CD8-positive, alpha-beta memory T cell (primary cell): ENCODE measurements around the gene NXN. TPM values are rescaled to one million over a fixed set of nuclear protein-coding genes. Genes with fewer than 3 reads are reported as not detected.
"Not testable (repeated sequence)": the region's sequence is repeated elsewhere in the genome, so short reads cannot be mapped to it uniquely, and the experiment has no call there.

Source experiments
- CTCF ChIA-PET: fragments of 350-600 bp; sonication (Branson Sonifier 250); formaldehyde crosslinking; loops from one replicate; lab custom pipeline; 2021; ENCODE audit warnings: antibody characterized with exemption; lab: Charles Lee
- POLR2A ChIA-PET: fragments of 350-600 bp; sonication (Branson Sonifier 250); formaldehyde crosslinking; loops from one replicate; lab custom pipeline; 2021; ENCODE audit warnings: antibody characterized with exemption; lab: Charles Lee
- DNase-seq, 5 donors: peaks; one replicate each; pipeline versions ENCODE4 v3.0.0 to v3.0.0-alpha.2; 2020 to 2022; ENCODE audit warnings: mixed read lengths in 1 of 5
- H3K27ac ChIP-seq: one replicate; pipeline ENCODE4 v1.7.0; 2013; ENCODE audit warnings: low read depth, mild to moderate bottlenecking, low read length, moderate library complexity
- H3K27me3 ChIP-seq: 2 replicates; pipeline ENCODE4 v1.7.0; 2013; ENCODE audit warnings: low read length, mild to moderate bottlenecking; ENCODE audit not compliant: insufficient read depth, poor library complexity, severe bottlenecking
- H3K36me3 ChIP-seq: 2 replicates; pipeline ENCODE4 v1.7.0; 2013; ENCODE audit warnings: mild to moderate bottlenecking, low read length, moderate library complexity; ENCODE audit not compliant: insufficient read depth
- H3K4me1 ChIP-seq: 2 replicates; pipeline ENCODE4 v1.7.0; 2013; ENCODE audit warnings: mild to moderate bottlenecking, low read length, moderate library complexity; ENCODE audit not compliant: insufficient read depth
- H3K4me3 ChIP-seq: 2 replicates; pipeline ENCODE4 v1.7.0; 2013; ENCODE audit warnings: mild to moderate bottlenecking, low read length
- H3K9me3 ChIP-seq: 2 replicates; pipeline ENCODE4 v1.7.0; 2013; ENCODE audit warnings: mild to moderate bottlenecking, low read length
- H3K27ac Mint-ChIP-seq, 8 donors: one replicate each; pipeline ENCODE4 v1.8.0; 2020 to 2021; ENCODE audit warnings: mixed read lengths in 8 of 8, mild to moderate bottlenecking in 6 of 8, inconsistent platforms in 3 of 8, moderate library complexity in 3 of 8
- H3K27me3 Mint-ChIP-seq, 2 donors: one replicate each; pipeline ENCODE4 v1.8.0; 2020 to 2021; ENCODE audit warnings: mixed read lengths in 2 of 2, mild to moderate bottlenecking in 1 of 2, moderate library complexity in 1 of 2
- H3K36me3 Mint-ChIP-seq, 3 donors: one replicate each; pipeline ENCODE4 v1.8.0; 2020 to 2021; ENCODE audit warnings: mixed read lengths in 3 of 3, inconsistent platforms in 1 of 3, mild to moderate bottlenecking in 1 of 3
- H3K4me1 Mint-ChIP-seq, 3 donors: one replicate each; pipeline ENCODE4 v1.8.0; 2020 to 2021; ENCODE audit warnings: mixed read lengths in 3 of 3, inconsistent platforms in 1 of 3, mild to moderate bottlenecking in 1 of 3
- H3K4me3 Mint-ChIP-seq, 7 donors: one replicate each; pipeline ENCODE4 v1.8.0; 2020 to 2021; ENCODE audit warnings: mixed read lengths in 7 of 7, mild to moderate bottlenecking in 6 of 7, moderate library complexity in 4 of 7, inconsistent platforms in 2 of 7
- H3K9me3 Mint-ChIP-seq, 5 donors: one replicate each; pipeline ENCODE4 v1.8.0; 2020 to 2022; ENCODE audit warnings: mixed read lengths in 5 of 5, mild to moderate bottlenecking in 3 of 5, moderate library complexity in 2 of 5, inconsistent platforms in 1 of 5
- polyA plus RNA-seq: library from polyadenylated mRNA; unstranded; fragments of 300-500 nt; fragmentation: Illumina TruSeq; gene quantifications from one replicate; pipeline ENCODE4 v1.2.3, GENCODE V29; 2021
- total RNA-seq, 2 experiments: library from RNA; stranded (reverse); gene quantifications; one replicate each; pipeline ENCODE4 v1.2.3, GENCODE V29; 2021

Gene NXN
- total and polyA plus RNA-seq, 3 experiments from 2014 or later = 0.08 to 0.42 (median 0.31) TPM

DNA sequence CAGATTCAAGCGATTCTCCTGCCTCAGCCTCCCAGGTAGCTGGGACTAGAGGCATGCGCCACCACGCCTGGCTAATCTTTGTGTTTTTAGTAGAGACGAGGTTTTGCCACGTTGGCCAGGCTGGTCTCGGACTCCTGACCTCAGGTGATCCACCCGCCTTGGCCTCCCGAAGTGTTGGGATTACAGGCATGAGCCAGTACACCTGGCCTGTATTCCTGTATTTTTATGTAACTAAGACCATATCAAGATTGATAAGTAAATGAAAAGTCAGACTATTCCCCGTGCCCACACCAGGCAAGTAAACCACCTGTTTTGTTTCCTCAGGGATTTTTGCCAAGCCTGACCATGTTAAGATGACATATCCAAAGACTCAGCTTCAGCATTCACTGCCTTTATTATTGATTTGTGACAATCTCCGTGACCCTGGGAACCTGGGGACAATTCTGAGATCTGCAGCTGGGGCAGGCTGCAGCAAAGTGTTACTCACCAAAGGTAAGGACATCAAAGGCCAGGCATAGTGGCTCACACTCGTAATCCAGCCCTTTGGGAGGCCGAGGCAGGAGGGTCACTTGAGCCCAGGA, 191.8 kb downstream of the NXN start:
- H3K36me3 ChIP-seq = peaks cover 35% of the 10 kb centered on the region
- POLR2A ChIA-PET = no interaction called here

GRCh38 chr17:785901-786300, 193.7 kb downstream of the NXN start:
- H3K4me3 Mint-ChIP-seq, H3K27me3 ChIP-seq, H3K27me3 Mint-ChIP-seq, CTCF ChIA-PET, H3K27ac Mint-ChIP-seq, H3K4me3 ChIP-seq, DNase-seq, H3K9me3 ChIP-seq, H3K27ac ChIP-seq, H3K9me3 Mint-ChIP-seq: not testable (repeated sequence)
- POLR2A ChIA-PET = interaction anchor here (0.7 kb wide), 1 partner anchor 9 kb away, joined by 3 read pairs; no protein-coding TSS in a partner anchor
- Mint-ChIP-seq H3K4me1 (peaks cover 28 to 37% (median 31%) of the 10 kb centered on the region in 3 donors), H3K36me3 (peaks cover 0 to 64% (median 5%) of the 10 kb centered on the region in 3 donors)
- H3K36me3 ChIP-seq = peaks cover 17% of the 10 kb centered on the region
- peaks cover 25% of the 10 kb centered on the region for H3K4me1 ChIP-seq

More for the DNA sequence above, 191.8 kb downstream of the NXN start:
- H3K27ac ChIP-seq = no peak overlapping the region
- H3K4me3 ChIP-seq = no peak overlapping the region
- no peaks in the 10 kb centered on the region for H3K27me3 ChIP-seq
- peaks cover 16% of the 10 kb centered on the region for H3K4me1 ChIP-seq
- Mint-ChIP-seq H3K9me3 (no peaks in the 10 kb centered on the region), H3K27me3 (no peaks in the 10 kb centered on the region), H3K4me3 (no peak overlapping the region), H3K36me3 (peaks cover 0 to 71% (median 12%) of the 10 kb centered on the region in 3 donors), H3K27ac (peak overlapping the region in 1 of 8 donors; percentile 21), H3K4me1 (peaks cover 16 to 22% (median 17%) of the 10 kb centered on the region in 3 donors)
- CTCF ChIA-PET = interaction anchor here (1.4 kb wide), 1 partner anchor 209 kb away, joined by 6 read pairs; the partner anchor contains the start of gene TIMM22
- DNase-seq = no peak
- H3K9me3 ChIP-seq = no peaks in the 10 kb centered on the region

DNA sequence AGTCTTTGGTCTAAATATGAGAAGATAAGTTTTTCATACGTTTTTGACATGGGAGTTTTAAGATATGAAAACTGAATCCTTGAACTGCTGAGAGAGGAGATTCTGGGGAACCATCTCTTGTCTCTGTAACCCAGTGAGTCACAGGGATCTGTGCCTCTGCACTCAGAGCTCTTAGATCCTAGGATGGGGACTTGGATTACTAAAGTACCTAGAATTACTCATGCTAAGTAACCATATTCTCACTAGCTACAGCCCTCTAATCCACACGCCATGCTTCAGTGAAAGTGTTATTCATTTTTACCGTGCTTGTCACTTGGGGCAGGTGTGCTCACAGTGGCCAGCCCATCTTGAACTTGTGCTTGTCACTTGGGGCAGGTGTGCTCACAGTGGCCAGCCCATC, 195.4 kb downstream of the NXN start:
- Histone ChIP-seq H3K4me3 (no peak overlapping the region), H3K36me3 (peaks cover 8% of the 10 kb centered on the region), H3K4me1 (peaks cover 26% of the 10 kb centered on the region), H3K27ac (no peak overlapping the region), H3K9me3 (no peaks in the 10 kb centered on the region), H3K27me3 (no peaks in the 10 kb centered on the region)
- Mint-ChIP-seq H3K9me3 (no peaks in the 10 kb centered on the region), H3K36me3 (peaks cover 0 to 53% (median 5%) of the 10 kb centered on the region in 3 donors), H3K27ac (peak overlapping the region in 4 of 8 donors; percentile 12 to 97 (median 42)), H3K4me1 (peaks cover 31 to 43% (median 36%) of the 10 kb centered on the region in 3 donors), H3K27me3 (peaks cover 0 to 3% of the 10 kb centered on the region in 2 donors), H3K4me3 (peak overlapping the region; percentile 52 to 97 (median 63))
- POLR2A ChIA-PET = no interaction called here
- CTCF ChIA-PET = no interaction called here
- DNase-seq = no peak

GRCh38 chr17:781805-782731, 197.5 kb downstream of the NXN start, which contains the start of the genes GLOD4 and MRM3:
TSS of gene GLOD4 (minus strand) at chr17:782280. CDS start at chr17:782255, 25 bp downstream.
TSS of gene MRM3 (plus strand) at chr17:782353. CDS start at chr17:782379, 26 bp downstream.
- Histone ChIP-seq H3K27ac (peak within 1 kb of the TSS; percentile 90), H3K27me3 (no peaks in the 10 kb centered on the region), H3K4me3 (peak within 1 kb of the TSS; percentile 94), H3K4me1 (peaks cover 26% of the 10 kb centered on the region), H3K9me3 (no peaks in the 10 kb centered on the region), H3K36me3 (peaks cover 12% of the 10 kb centered on the region)
- Mint-ChIP-seq H3K36me3 (peaks cover 3 to 55% (median 6%) of the 10 kb centered on the region in 3 donors), H3K4me1 (peaks cover 29 to 43% (median 33%) of the 10 kb centered on the region in 3 donors), H3K9me3 (no peaks in the 10 kb centered on the region), H3K27ac (peak within 1 kb of the TSS; percentile 96 to 99 (median 98)), H3K27me3 (peaks cover 0 to 3% of the 10 kb centered on the region in 2 donors), H3K4me3 (peak within 1 kb of the TSS; percentile 95 to 99 (median 98))
- POLR2A ChIA-PET = interaction anchor here (0.5 to 2.4 kb wide), 6 partner anchors 27 to 214 kb away, joined by 4 to 17 read pairs (median 5); partner anchors contain the start of genes GEMIN4, NXN and TIMM22
- peak; percentile 90 to 97 (median 94) for DNase-seq
- CTCF ChIA-PET = interaction anchor here (1.1 to 2.3 kb wide), 8 partner anchors 11 to 217 kb away, joined by 4 to 10 read pairs (median 7); partner anchors contain the start of genes GEMIN4 and TIMM22

GRCh38 chr17:778096-778495, 201.5 kb downstream of the NXN start:
- POLR2A ChIA-PET = interaction anchor here (1.4 kb wide), 1 partner anchor 8 kb away, joined by 3 read pairs; no protein-coding TSS in a partner anchor
- H3K27ac Mint-ChIP-seq = no peak overlapping the region

GRCh38 chr17:774313-774584, 205.3 kb downstream of the NXN start:
- Histone ChIP-seq H3K4me3 (no peak overlapping the region), H3K4me1 (no peaks in the 10 kb centered on the region), H3K27ac (no peak overlapping the region), H3K36me3 (peaks cover 65% of the 10 kb centered on the region), H3K9me3 (no peaks in the 10 kb centered on the region), H3K27me3 (no peaks in the 10 kb centered on the region)
- no peak overlapping the region for H3K4me3 Mint-ChIP-seq
- H3K4me1 Mint-ChIP-seq = peaks cover 5 to 30% (median 7%) of the 10 kb centered on the region in 3 donors
- no peak for DNase-seq
- H3K27ac Mint-ChIP-seq = no peak overlapping the region
- H3K9me3 Mint-ChIP-seq = no peaks in the 10 kb centered on the region
- peaks cover 16 to 91% (median 19%) of the 10 kb centered on the region in 3 donors for H3K36me3 Mint-ChIP-seq
- ChIA-PET CTCF (no interaction called here), POLR2A (no interaction called here)
- no peaks in the 10 kb centered on the region for H3K27me3 Mint-ChIP-seq

More at GRCh38 chr17:778096-778495, 201.5 kb downstream of the NXN start:
- Mint-ChIP-seq H3K36me3 (peaks cover 11 to 74% (median 12%) of the 10 kb centered on the region in 3 donors), H3K4me3 (peak overlapping the region in 1 of 7 donors; percentile 40), H3K9me3 (no peaks in the 10 kb centered on the region), H3K27me3 (peaks cover 0 to 3% of the 10 kb centered on the region in 2 donors), H3K4me1 (peaks cover 23 to 47% (median 29%) of the 10 kb centered on the region in 3 donors)
- peaks cover 44% of the 10 kb centered on the region for H3K36me3 ChIP-seq
- H3K4me1 ChIP-seq = peaks cover 14% of the 10 kb centered on the region
- H3K27ac ChIP-seq = no peak overlapping the region
- CTCF ChIA-PET = interaction anchor here (1.0 kb wide), 1 partner anchor 218 kb away, joined by 4 read pairs; the partner anchor contains the start of gene TIMM22
- no peaks in the 10 kb centered on the region for H3K9me3 ChIP-seq
- no peak overlapping the region for H3K4me3 ChIP-seq
- no peaks in the 10 kb centered on the region for H3K27me3 ChIP-seq
- no peak for DNase-seq

GRCh38 chr17:773467-774312, 205.9 kb downstream of the NXN start:
- DNase-seq = no peak
- ChIA-PET POLR2A (no interaction called here), CTCF (interaction anchor here (1.0 kb wide), 1 partner anchor 12 kb away, joined by 3 read pairs; no protein-coding TSS in a partner anchor)
- Histone ChIP-seq H3K27ac (no peak overlapping the region), H3K4me1 (no peaks in the 10 kb centered on the region), H3K27me3 (no peaks in the 10 kb centered on the region), H3K9me3 (no peaks in the 10 kb centered on the region), H3K36me3 (peaks cover 70% of the 10 kb centered on the region), H3K4me3 (no peak overlapping the region)
- Mint-ChIP-seq H3K27ac (peak overlapping the region in 1 of 8 donors; percentile 25), H3K9me3 (no peaks in the 10 kb centered on the region), H3K4me3 (no peak overlapping the region), H3K27me3 (no peaks in the 10 kb centered on the region), H3K4me1 (peaks cover 5 to 30% (median 7%) of the 10 kb centered on the region in 3 donors), H3K36me3 (peaks cover 16 to 92% (median 21%) of the 10 kb centered on the region in 3 donors)
